ENCODE data around the gene ITGA1.

ITGA1 gene

GRCh38 chr5:52767766-52768480 lies 19.8 kb upstream of the ITGA1 start:
- Histone ChIP-seq H3K9me2 (replicated peaks; ENCODE audit: low read depth, low read length) (no peaks in the 10 kb centered on the region), H2AFZ (ENCODE audit: low read length) (no peak overlapping the region), H3K9ac (ENCODE audit: low read depth, low read length, poor library complexity, severe bottlenecking) (no peak overlapping the region), H3K79me2 (ENCODE audit: insufficient read depth, low read length) (no peaks in the 10 kb centered on the region), H3K4me1 (ENCODE audit: insufficient read depth, low read length, poor library complexity, severe bottlenecking) (peaks cover 14% of the 10 kb centered on the region), H3F3A (ENCODE audit: low read depth) (no peaks in the 10 kb centered on the region), H3K36me3 (ENCODE audit: insufficient read depth, low read length) (no peaks in the 10 kb centered on the region), H4K20me1 (ENCODE audit: insufficient read depth, low read length, poor library complexity, severe bottlenecking) (no peaks in the 10 kb centered on the region), H3K4me2 (ENCODE audit: low read depth, low read length, poor library complexity, severe bottlenecking) (no peak overlapping the region), H3K9me3 (ENCODE audit: insufficient read depth, low read depth, low read length) (no peaks in the 10 kb centered on the region), H3K27me3 (ENCODE audit: insufficient read depth, low read length, poor library complexity, severe bottlenecking) (no peaks in the 10 kb centered on the region), H3K4me3 (ENCODE audit: low read length, poor library complexity, severe bottlenecking) (no peak overlapping the region)
- TF ChIP-seq EZH2phosphoT487 (IDR thresholded peaks at IDR 0.05; ENCODE audit: borderline replicate concordance): no peak
- no peak for TF ChIP-seq CTCF (conservative IDR thresholded peaks at IDR 0.05; ENCODE audit: low read length)

GRCh38 chr5:52769061-52769460 lies 18.7 kb upstream of the ITGA1 start:
- no peak for TF ChIP-seq EZH2phosphoT487 (IDR thresholded peaks at IDR 0.05; ENCODE audit: borderline replicate concordance)
- no peak for TF ChIP-seq CTCF (conservative IDR thresholded peaks at IDR 0.05; ENCODE audit: low read length)
- Histone ChIP-seq H3K9me3 (ENCODE audit: insufficient read depth, low read depth, low read length) (no peaks in the 10 kb centered on the region), H3K4me3 (ENCODE audit: low read length, poor library complexity, severe bottlenecking) (no peak overlapping the region), H3K9ac (ENCODE audit: low read depth, low read length, poor library complexity, severe bottlenecking) (no peak overlapping the region), H3K36me3 (ENCODE audit: insufficient read depth, low read length) (no peaks in the 10 kb centered on the region), H3K27me3 (ENCODE audit: insufficient read depth, low read length, poor library complexity, severe bottlenecking) (no peaks in the 10 kb centered on the region), H3K4me1 (ENCODE audit: insufficient read depth, low read length, poor library complexity, severe bottlenecking) (peaks cover 24% of the 10 kb centered on the region), H4K20me1 (ENCODE audit: insufficient read depth, low read length, poor library complexity, severe bottlenecking) (no peaks in the 10 kb centered on the region), H3K4me2 (ENCODE audit: low read depth, low read length, poor library complexity, severe bottlenecking) (no peak overlapping the region), H3K9me2 (replicated peaks; ENCODE audit: low read depth, low read length) (no peaks in the 10 kb centered on the region), H2AFZ (ENCODE audit: low read length) (no peak overlapping the region), H3F3A (ENCODE audit: low read depth) (no peaks in the 10 kb centered on the region), H3K79me2 (ENCODE audit: insufficient read depth, low read length) (no peaks in the 10 kb centered on the region)

GRCh38 chr5:52770287-52770939 lies 17.3 kb upstream of the ITGA1 start:
- no peaks in the 10 kb centered on the region for H3F3A ChIP-seq (ENCODE audit: low read depth)
- H3K36me3 ChIP-seq (ENCODE audit: insufficient read depth, low read length): no peaks in the 10 kb centered on the region
- no peaks in the 10 kb centered on the region for H3K9me2 ChIP-seq (replicated peaks; ENCODE audit: low read depth, low read length)
- H3K9me3 ChIP-seq (ENCODE audit: insufficient read depth, low read depth, low read length): no peaks in the 10 kb centered on the region
- H3K79me2 ChIP-seq (ENCODE audit: insufficient read depth, low read length): no peaks in the 10 kb centered on the region
- no peak overlapping the region for H3K9ac ChIP-seq (ENCODE audit: low read depth, low read length, poor library complexity, severe bottlenecking)
- peaks cover 25% of the 10 kb centered on the region for H3K4me1 ChIP-seq (ENCODE audit: insufficient read depth, low read length, poor library complexity, severe bottlenecking)
- H4K20me1 ChIP-seq (ENCODE audit: insufficient read depth, low read length, poor library complexity, severe bottlenecking): no peaks in the 10 kb centered on the region
- H2AFZ ChIP-seq (ENCODE audit: low read length): no peak overlapping the region
- H3K4me3 ChIP-seq (ENCODE audit: low read length, poor library complexity, severe bottlenecking): no peak overlapping the region
- H3K27me3 ChIP-seq (ENCODE audit: insufficient read depth, low read length, poor library complexity, severe bottlenecking): no peaks in the 10 kb centered on the region
- no peak for TF ChIP-seq EZH2phosphoT487 (IDR thresholded peaks at IDR 0.05; ENCODE audit: borderline replicate concordance)
- no peak for TF ChIP-seq CTCF (conservative IDR thresholded peaks at IDR 0.05; ENCODE audit: low read length)
- no peak overlapping the region for H3K4me2 ChIP-seq (ENCODE audit: low read depth, low read length, poor library complexity, severe bottlenecking)

Data from Loucy (cell line).